Tibial nerve (tissue), 4 donors: ENCODE results near the gene POMGNT2.

Experiments used
- CTCF ChIP-seq, 5 experiments: fragments of 200-600 bp in 3 of 5; fragments of 450-650 bp in 2 of 5; sonication (generic) in 3 of 5; IDR thresholded peaks; one replicate each; pipeline ENCODE4 v1.5.1; 2016 to 2019; ENCODE audit warnings: antibody characterized with exemption in 5 of 5, mild to moderate bottlenecking in 3 of 5, moderate library complexity in 2 of 5
- EP300 ChIP-seq, 2 donors: sonication (generic); formaldehyde crosslinking; IDR thresholded peaks; one replicate each; pipeline ENCODE4 v1.6.1; 2017; ENCODE audit warnings: antibody characterized with exemption in 2 of 2, mild to moderate bottlenecking in 1 of 2
- POLR2A ChIP-seq, 2 donors: fragments of 450-650 bp; IDR thresholded peaks; one replicate each; pipeline ENCODE4 v1.6.1; 2017; ENCODE audit warnings: antibody characterized with exemption in 2 of 2, mild to moderate bottlenecking in 2 of 2, moderate library complexity in 2 of 2

GRCh38 chr3:43132870-43133636 is 27.2 kb upstream of the POMGNT2 start:
- TF ChIP-seq POLR2A (IDR thresholded peaks at IDR 0.05), result no peak
- TF ChIP-seq CTCF (IDR thresholded peaks at IDR 0.05), result no peak
- TF ChIP-seq EP300 (IDR thresholded peaks at IDR 0.05), result no peak
